LNCAP (cell line): ENCODE results near the gene RRAD.

ENCODE experiments used
- TF ChIP-seq, protein P1 (sequence below): fragments of 450-650 bp; IDR thresholded peaks from 2 replicates; pipeline ENCODE4 v1.5.1; 2017; ENCODE audit warnings: mild to moderate bottlenecking

RRAD gene

DNA sequence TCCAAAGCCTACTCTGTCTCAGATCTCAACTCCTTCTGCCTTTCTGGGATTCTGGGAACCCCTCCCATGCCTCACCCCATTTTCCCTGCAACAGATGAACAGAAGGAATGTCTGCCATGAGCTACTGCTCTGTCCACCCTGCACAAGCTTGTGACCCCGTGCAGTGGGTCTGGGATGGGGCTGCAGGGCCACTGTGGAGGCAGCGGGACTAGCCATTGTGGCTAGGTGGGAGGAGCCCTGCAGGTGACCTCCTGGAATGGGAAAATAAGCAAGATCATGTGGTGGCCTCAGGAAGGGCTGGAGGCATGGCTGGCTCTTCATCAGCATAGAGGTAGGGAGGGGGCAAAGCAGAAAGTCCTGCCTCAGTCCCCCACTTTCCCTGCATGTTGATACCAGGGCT lies 31.3 kb downstream of the RRAD start:
- TF ChIP-seq, protein P1, sequence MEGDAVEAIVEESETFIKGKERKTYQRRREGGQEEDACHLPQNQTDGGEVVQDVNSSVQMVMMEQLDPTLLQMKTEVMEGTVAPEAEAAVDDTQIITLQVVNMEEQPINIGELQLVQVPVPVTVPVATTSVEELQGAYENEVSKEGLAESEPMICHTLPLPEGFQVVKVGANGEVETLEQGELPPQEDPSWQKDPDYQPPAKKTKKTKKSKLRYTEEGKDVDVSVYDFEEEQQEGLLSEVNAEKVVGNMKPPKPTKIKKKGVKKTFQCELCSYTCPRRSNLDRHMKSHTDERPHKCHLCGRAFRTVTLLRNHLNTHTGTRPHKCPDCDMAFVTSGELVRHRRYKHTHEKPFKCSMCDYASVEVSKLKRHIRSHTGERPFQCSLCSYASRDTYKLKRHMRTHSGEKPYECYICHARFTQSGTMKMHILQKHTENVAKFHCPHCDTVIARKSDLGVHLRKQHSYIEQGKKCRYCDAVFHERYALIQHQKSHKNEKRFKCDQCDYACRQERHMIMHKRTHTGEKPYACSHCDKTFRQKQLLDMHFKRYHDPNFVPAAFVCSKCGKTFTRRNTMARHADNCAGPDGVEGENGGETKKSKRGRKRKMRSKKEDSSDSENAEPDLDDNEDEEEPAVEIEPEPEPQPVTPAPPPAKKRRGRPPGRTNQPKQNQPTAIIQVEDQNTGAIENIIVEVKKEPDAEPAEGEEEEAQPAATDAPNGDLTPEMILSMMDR, result no peak

DNA sequence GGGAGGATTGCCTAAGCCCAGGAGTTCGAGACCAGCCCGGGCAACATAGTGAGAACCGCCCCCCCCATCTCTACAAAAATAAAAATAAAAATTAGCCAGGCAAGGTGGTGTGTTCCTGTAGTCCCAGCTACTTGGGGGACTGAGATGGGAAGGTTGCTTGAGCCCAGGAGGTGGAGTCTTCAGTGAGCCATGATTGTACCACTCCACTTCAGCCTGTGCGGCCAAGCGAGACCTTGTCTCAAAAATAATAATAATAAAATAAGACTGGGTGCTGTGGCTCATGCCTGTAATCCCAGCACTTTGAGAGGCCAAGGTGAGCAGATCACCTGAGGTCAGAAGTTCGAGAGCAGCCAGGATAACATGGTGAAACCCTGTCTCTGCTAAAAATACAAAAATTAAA lies 33.5 kb downstream of the RRAD start:
- TF ChIP-seq, protein P1, result no peak

DNA sequence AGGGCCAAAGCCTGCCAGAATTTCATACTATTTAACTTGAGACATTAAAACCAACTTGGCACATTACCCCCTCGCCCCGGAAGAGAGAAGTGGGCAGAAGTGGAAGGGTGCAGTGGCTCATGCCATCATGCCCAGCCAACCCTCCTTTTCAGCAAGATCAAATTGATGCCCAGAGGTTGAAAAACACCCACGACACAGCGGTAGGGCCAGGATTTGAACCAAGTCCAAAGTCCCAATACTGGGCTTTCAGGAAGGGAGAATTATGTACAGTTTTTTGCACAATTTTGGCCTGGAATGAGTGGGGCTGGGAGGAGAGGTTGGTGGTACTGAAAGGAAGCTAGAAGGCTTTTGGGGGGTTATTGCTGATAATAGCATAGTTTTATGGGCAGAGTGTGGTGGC lies 34.0 kb downstream of the RRAD start:
- TF ChIP-seq, protein P1, result no peak

DNA sequence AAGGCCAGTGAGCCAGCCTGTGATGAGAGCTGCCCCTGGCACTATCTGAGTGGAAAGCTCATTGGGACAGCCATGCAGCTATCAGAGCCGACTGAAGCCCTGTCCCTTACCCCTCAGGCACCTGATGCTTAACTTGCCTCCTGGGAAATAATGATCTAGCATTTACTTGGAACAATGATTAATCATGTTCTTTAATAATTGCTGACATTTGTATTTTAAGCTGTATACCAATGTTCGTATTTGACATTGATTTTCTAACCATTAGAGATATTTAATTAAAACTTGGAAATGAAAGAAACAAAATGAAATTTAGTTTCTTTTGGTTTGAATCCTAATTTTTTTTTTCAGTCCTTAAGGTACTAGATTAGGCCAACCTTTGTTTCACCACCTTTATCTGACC lies 34.5 kb downstream of the RRAD start:
- TF ChIP-seq, protein P1, result no peak

DNA sequence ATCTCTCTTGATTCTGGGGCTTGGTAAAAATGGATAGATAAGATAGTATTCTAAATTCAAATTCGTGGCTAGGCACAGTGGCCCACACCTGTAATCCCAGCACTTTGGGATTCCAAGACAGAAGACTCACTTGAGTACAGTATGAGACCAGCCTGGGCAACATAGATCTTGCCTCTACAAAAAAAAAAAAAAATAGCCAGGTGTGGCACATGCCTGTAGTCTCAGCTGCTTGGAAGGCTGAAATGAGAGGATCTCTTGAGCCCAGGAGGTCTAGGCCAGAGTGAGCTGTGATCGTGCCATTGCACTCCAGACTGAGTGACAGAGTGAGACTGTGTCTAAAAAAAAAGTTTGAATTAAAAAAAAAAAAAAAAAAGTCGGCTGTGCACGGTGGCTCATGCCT lies 35.7 kb downstream of the RRAD start:
- TF ChIP-seq, protein P1, result no peak

DNA sequence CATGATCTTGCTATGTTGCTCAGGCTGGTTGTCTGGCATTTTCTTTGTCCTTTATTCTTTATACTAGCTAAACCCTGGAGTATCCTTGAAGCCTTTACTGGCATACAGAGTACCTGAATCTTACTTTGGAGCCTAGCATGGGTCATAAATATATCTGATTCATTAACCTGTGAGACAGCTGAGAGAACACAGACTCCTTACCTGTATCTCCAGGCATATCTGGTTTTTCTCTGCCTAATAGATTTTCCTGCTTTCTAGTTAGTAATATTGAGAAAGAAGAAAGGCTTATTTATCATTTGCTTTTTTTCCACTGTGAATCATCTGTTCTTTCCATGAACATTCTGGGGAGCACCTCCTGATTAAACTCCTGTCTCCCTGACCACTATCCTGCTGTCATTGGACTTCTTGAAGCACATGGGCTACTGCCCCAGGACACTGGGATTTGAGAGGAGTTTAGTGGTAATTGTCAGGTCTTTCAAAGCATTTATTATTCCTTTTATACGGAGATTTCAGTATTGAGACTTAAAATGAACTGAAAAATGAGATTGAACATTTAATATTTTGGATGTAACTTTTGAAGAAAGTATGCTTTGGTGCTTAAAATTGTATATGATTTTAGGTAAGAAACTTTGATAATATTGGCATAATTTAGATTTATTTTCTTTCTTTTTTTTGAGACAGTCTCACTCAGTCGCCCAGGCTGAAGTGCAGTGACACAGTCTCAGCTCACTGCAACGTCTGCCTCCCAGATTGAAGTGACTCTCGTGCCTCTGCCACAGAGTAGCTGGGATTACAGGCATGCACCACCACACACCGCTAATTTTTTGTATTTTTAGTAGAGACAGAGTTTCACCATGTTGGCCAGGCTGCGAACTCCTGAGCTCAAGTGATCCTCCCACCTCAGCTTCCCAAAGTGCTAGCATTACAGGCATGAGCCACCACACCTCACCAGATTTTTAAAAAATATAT lies 36.4 kb downstream of the RRAD start:
- TF ChIP-seq, protein P1, result no peak

DNA sequence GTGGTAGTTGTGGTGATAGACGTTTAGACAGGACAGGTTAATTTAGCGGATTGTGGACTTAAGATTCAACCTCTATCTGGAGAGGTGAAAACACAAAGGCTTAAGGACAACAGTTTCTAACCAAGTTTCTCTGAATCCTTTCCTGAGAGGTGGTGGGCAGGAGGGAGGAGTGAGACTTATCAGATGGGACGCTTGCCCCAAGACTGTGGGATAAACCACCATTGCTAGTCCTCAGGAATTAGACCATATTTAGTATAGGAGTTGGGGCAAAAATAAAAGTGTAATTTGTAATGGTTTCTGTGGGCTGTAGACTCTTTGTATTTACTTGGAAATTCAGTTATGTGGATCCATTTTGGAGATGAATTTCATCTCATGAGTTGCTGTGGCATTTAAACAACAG lies 38.4 kb downstream of the RRAD start:
- TF ChIP-seq, protein P1, result no peak
